HG02943 (cell line): ENCODE measurements around the gene TP53.
"Not testable (repeated sequence)": the region's sequence is repeated elsewhere in the genome, so short reads cannot be mapped to it uniquely, and the experiment has no call there.

ENCODE experiments used
- ATAC-seq: cut with Tn5 transposase; IDR thresholded peaks from one replicate; pipeline ENCODE4 v1.9.1; 2021; ENCODE audit warnings: mild to moderate bottlenecking, low read depth, moderate library complexity; ENCODE audit not compliant: unreplicated experiment

The TP53 gene

GRCh38 chr17:7634384-7634783, 52.9 kb downstream of the TP53 start:
- no peak for ATAC-seq

- no peak for ATAC-seq
These were observed 54.2 kb downstream of the TP53 start for GRCh38 chr17:7633093-7633492.

- no peak for ATAC-seq
These were observed 54.8 kb downstream of the TP53 start for GRCh38 chr17:7632492-7632894.

- no peak for ATAC-seq
These were observed 55.6 kb downstream of the TP53 start for GRCh38 chr17:7631398-7632380.

- no peak for ATAC-seq
These were observed 57.2 kb downstream of the TP53 start, which contains the start of gene SHBG for GRCh38 chr17:7629939-7630571. Gene SHBG (plus strand): TSS chr17:7630135. CDS start chr17:7630173, 38 bp downstream.

- ATAC-seq = peak; percentile 94
These were observed 59.8 kb downstream of the TP53 start, which contains the start of gene SAT2 for GRCh38 chr17:7627250-7628121. Gene SAT2 (minus strand): TSS chr17:7627821. CDS start chr17:7627635, 186 bp downstream.

GRCh38 chr17:7626956-7627249, 60.4 kb downstream of the TP53 start:
- no peak for ATAC-seq

GRCh38 chr17:7626307-7626706, 61.0 kb downstream of the TP53 start:
- no peak for ATAC-seq

GRCh38 chr17:7625749-7626148, 61.5 kb downstream of the TP53 start:
- not testable (repeated sequence) for ATAC-seq

- ATAC-seq = no peak
These were observed 63.6 kb downstream of the TP53 start for GRCh38 chr17:7623661-7624060.

- ATAC-seq = no peak
These were observed 66.5 kb downstream of the TP53 start for GRCh38 chr17:7620835-7621234.

GRCh38 chr17:7618608-7619007, 68.7 kb downstream of the TP53 start:
- ATAC-seq = no peak
